DMS 273 (cell line): ENCODE results near the gene FBXO2.

ENCODE experiments used
- DNase-seq: peaks from one replicate; lab custom pipeline; 2025; ENCODE audit not compliant: unreplicated experiment; lab: John Stamatoyannopoulos, UW

FBXO2 gene

DNA sequence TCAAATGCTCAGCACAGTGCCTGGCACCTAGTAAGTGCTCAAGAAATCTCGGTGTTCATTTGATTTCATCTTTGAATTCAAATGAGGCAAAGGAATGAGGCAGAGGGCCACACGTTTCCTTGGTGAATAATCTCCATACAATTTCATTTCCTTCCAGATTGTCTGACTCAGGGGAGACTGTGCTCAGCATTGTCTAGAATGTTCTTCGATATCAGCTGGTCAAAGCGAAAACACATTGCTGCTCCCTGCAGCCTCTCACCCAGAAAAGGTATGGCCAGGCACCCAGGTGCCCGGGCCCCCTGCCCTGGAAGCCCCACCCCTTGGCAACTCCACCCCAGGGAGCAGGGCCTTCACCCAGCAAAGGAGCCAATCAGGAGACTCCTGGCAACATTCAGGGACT, 55.8 kb downstream of the FBXO2 start:
- DNase-seq = no peak
